ENCODE results near the gene RBM23.
"Not testable (repeated sequence)": the region's sequence is repeated elsewhere in the genome, so short reads cannot be mapped to it uniquely, and the experiment has no call there.

Gene RBM23

GRCh38 chr14:22860377-22860776 lies 58.6 kb downstream of the RBM23 start:
- DNase-seq, result not testable (repeated sequence)

DNA sequence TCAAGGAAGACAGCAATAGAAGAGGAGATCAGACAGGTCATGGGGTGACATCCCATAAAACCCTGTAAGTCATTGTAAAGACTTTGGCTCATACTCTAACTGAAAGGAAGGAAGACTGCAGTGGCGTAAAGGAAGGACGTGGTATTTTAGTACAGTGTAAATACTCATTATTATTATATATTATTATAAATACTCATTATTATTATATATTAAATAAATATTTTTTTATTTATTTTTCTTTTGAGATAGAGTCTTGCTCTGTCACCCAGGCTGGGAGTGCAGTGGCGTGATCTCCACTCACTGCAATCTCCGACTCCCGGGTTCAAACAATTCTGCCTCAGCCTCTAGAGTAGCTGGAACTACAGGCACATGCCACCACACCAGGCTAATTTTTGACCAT lies 62.5 kb downstream of the RBM23 start:
- DNase-seq, result no peak

- DNase-seq, result no peak
These were observed 63.8 kb downstream of the RBM23 start for GRCh38 chr14:22854963-22855724.

GRCh38 chr14:22854296-22854695 lies 64.7 kb downstream of the RBM23 start:
- not testable (repeated sequence) for DNase-seq

DNA sequence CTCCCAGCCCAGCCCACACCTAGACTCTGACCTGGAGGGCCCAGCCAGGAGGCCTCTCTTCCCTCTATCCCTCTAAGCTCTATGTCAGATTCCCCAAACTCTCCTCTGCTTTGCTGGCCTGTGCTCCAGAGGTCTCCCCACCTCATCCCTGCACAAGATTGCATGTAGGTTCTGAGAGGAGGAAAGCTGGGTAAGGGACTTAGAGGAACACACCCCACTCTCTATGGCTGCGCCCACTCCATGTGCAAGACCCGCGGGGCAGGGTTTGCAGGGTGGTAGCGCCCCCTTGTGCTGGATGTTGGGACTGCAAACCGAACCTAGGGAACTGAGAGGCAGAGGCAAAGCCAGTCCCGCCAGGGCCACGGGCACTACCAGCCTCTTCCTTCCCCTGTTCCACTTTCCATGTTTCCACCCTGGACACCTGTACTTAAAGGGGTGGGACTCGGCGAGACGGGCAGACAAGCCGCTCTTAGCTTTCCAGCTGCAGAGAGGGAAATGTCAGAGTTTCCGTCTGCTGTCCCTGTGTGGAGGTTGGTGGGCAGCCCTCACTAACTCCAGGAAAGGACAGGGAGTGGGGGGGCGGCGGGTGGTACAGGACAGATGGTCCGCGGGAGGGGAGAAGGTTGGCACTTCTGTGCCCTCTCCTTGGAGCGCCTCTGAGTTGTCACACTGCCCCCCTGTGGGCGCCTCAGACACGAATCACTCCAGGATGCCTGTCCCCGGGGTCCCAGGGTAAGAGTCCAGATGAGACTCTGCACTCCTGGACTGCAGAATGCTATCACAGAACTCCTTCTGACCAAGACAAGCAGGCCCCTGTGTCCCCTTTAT lies 65.8 kb downstream of the RBM23 start:
- peak; percentile 29 for DNase-seq

- DNase-seq, result no peak
These were observed 66.4 kb downstream of the RBM23 start for GRCh38 chr14:22852599-22852939.

DNA sequence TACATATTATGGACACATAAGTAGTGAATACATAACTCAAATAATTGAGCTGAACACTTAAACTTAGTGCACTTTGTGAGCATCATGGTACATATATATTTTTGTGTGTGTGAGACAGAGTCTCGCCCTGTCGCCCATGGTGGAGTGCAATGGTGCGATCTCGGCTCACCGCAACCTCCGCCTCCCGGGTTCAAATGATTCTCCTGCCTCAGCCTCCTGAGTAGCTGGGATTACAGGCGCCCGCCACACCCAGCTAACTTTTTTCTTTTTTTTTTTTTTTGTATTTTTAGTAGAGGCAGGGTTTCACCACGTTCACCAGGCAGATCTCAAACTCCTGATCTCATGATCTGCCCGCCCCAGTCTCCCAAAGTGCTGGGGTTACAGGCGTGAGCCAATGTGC lies 66.8 kb downstream of the RBM23 start:
- not testable (repeated sequence) for DNase-seq

DNA sequence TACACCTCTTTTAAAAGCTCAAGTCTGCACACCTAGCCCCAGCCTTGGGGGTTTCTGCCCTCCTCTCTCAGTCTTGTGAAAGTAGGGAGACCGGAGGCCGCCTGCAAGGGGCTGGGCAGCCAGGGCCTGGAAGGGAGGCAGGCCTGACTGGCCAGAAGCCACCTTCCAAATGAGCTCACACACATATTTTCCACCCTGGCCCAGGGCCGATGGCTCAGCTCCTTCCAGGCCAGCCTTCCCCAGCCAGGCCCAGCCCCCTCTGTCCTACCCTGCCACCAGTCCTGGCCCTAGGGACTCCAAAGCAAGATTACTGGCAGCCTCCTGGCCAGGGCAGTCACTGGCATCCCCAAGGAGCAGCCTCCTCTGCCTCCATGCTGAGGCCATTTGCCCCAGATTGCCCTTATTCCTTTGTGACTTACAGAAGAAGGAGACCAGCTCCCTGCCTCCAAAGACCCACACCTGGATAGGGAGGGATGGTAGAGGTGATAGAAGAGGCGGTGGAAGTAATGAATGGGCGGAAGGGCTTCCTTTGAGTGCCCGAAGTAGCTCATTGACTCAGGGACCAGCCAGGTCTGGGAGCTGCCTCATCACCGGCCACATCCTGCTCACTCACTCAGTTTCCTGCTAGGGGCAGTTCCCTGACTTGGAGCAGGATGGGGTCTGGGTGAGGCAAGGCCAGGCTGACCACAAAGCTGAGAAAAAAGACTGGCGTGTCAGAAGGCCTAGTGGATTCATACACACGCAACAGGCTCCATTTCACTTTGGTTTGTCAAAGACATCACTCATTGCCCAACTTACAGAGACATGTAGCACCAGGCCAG lies 67.8 kb downstream of the RBM23 start:
- no peak for DNase-seq

DNA sequence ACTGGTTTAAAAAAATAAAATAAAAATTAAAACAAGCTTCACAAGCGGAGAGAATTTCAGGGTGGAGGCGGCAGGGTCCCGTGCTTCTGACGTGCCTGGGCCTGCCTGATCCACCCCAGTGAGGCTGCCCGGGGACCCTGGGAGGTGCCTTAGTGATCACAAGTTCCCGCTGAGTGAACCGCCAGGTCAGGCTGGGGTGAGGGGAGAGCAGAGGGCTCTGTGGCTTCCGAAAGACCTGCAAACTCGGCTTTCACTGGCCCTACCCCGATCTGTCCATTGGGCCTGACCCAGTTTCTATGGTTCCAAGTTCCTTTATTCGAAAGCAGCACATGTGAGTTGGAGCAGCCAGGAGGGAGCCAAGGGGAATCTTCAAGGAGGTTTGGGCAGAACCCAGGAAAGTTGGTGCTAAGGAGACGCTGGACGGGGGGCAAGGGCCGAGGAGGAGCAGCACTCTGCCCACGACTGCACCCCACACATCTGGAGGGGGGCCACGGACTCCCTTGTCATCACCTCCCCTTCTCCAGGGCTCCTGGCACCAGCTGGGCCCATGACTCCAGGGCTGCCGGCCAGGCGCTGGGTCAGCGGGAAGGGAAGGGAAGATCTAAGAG lies 69.6 kb downstream of the RBM23 start:
- DNase-seq, result no peak

DNA sequence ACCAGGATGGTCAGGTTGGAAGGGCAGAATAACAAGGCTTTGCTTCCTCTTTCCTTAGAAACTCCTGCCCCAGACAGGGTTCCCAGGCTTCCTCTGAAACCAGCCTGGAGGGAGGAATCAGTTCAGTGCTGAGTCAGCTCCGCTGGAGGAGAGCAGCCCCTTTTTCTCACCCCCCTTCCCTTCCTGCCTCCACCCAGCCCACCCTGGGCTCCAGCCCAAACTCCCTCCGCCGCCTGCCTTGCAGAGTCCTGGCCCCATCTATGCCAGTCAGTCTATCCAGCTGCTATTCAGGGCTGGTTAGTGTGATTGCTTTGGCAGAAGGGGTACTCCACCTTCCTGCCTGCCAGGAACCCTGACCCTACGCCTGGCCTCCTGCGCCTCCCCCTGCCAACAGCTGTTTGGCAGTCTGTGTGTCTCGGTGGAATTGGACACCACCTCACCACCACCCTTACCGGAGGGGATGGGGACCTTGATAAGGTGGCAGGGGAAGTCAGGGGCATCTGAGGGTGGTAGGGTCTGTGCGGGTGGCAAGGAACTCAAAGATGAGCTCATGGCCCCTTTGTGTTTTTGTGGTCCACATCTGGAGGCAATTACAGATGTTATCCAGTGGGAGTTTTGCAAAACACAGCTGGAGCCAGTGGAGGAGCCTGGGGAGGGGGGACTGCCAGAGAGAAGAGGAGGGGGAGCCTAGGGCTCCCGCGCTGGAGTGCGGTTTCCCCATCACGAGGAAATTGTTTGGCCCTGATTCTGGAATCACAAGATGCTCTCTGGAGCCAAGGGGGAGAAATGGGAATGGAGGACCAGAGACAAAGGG lies 70.4 kb downstream of the RBM23 start:
- no peak for DNase-seq

DNA sequence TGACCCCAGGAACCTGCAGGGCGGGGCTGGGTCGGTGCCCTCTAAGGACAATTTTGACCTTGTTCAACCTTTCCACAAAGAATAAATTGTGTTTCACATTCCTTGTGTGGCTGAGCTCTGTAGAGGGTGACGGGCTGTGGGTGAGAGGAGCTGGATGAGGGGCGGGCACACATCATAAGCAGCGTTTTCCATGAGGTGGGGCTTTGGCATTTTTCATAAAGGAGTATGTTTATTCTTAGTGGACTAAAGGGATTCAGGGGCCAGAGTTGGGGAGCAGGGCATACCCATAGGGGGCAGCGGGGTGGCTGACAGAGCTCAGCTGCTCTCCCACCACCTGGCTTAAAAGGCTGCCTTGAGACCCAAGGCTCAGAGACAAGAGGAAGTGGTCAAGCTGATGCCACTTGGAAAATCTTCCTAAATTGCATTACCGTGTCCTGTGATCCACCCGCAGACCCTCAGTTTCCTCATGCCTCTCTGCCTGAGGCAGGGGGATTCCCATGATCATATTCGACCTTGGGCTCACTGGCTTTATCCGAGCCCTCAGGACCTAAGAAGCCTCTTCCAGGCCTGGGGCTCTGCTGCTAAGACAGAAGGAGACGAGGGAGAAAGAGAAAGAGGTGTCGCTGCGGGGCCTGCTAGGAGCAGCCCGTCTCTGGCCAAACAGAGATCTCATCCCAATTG lies 71.1 kb downstream of the RBM23 start:
- DNase-seq, result no peak

- no peak for DNase-seq
These were observed 72.1 kb downstream of the RBM23 start for GRCh38 chr14:22846811-22847307.

- DNase-seq, result no peak
These were observed 72.9 kb downstream of the RBM23 start for GRCh38 chr14:22845821-22846625.

- no peak for DNase-seq
These were observed 73.9 kb downstream of the RBM23 start for GRCh38 chr14:22845103-22845394.

DNA sequence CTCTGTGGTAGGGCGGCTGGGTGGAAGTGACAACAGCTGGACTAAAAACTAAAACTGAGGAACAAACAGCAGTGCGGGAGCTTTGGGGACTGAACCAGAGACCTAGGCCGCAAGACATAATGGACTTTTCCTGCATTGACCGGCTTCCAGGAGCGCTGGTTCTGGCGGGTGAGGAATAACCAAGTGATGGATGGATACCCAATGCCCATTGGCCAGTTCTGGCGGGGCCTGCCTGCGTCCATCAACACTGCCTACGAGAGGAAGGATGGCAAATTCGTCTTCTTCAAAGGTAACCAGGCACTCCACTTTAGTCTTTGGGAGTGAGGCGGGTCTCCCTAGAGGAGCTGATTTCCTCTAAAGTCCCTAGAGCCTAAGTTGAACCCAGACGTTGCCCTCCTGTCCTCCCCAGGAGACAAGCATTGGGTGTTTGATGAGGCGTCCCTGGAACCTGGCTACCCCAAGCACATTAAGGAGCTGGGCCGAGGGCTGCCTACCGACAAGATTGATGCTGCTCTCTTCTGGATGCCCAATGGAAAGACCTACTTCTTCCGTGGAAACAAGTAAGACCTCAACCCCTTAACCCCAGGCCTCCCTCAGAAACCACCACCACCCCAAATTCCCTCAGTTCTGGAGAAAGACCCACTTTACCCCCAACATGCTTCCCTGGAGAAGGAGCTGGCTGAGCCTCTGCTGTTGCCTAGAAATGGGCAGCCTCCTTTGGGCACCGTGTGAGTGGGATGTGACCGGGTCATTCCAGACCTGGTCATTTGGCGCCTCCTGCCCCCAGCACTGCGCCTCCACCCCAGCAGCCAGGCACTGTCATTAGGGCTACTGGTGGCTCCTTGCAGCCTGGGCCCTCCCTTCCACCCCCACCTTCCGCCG lies 74.5 kb downstream of the RBM23 start:
- DNase-seq, result no peak
